Femur (tissue), 1 donor: ENCODE data around the gene HDAC10.

Source experiments
- DNase-seq: peaks from one replicate; pipeline ENCODE4 v3.0.0-alpha.2; 2017

Gene HDAC10

GRCh38 chr22:50250555-50251476 is at the start of gene HDAC10:
TSS of gene HDAC10 (minus strand) at chr22:50251265. CDS start at chr22:50251032, 233 bp downstream.
- DNase-seq: peak; percentile 83

- no peak for DNase-seq
Measured at GRCh38 chr22:50300620-50301257, 49.7 kb upstream of the HDAC10 start.

- no peak for DNase-seq
Measured at GRCh38 chr22:50299785-50300619, 48.9 kb upstream of the HDAC10 start.

- peak; percentile 65 for DNase-seq
Measured at GRCh38 chr22:50298937-50299784, 48.1 kb upstream of the HDAC10 start.

GRCh38 chr22:50298266-50298637 is 47.2 kb upstream of the HDAC10 start:
- no peak for DNase-seq

GRCh38 chr22:50297510-50298265 is 46.6 kb upstream of the HDAC10 start:
- DNase-seq: no peak

GRCh38 chr22:50296658-50297490 is 45.8 kb upstream of the HDAC10 start:
- DNase-seq: no peak

GRCh38 chr22:50294319-50294656 is 43.2 kb upstream of the HDAC10 start:
- DNase-seq: no peak

- peak; percentile 80 for DNase-seq
Measured at GRCh38 chr22:50293441-50294318, 42.6 kb upstream of the HDAC10 start.

GRCh38 chr22:50292643-50293440 is 41.8 kb upstream of the HDAC10 start:
- DNase-seq: no peak

GRCh38 chr22:50289942-50290630 is 39.0 kb upstream of the HDAC10 start:
- DNase-seq: no peak

GRCh38 chr22:50289151-50289941 is 38.3 kb upstream of the HDAC10 start:
- no peak for DNase-seq

- no peak for DNase-seq
Measured at GRCh38 chr22:50287731-50288130, 36.7 kb upstream of the HDAC10 start.

GRCh38 chr22:50286701-50287318 is 35.7 kb upstream of the HDAC10 start:
- DNase-seq: no peak

- DNase-seq: no peak
Measured at GRCh38 chr22:50286275-50286674, 35.2 kb upstream of the HDAC10 start.

GRCh38 chr22:50285568-50286229 is 34.6 kb upstream of the HDAC10 start:
- no peak for DNase-seq
